Mesenchymal stem cell (in vitro differentiated cells and primary cell): ENCODE data around the gene GDF2.

Source experiments
- DNase-seq: peaks from one replicate; pipeline ENCODE4 v3.0.0-alpha.2; 2013
- H2AFZ ChIP-seq: one replicate; pipeline ENCODE4 v1.6.1; 2013; ENCODE audit warnings: low read depth, mild to moderate bottlenecking, control low read depth, inconsistent platforms, low read length, moderate library complexity
- H2AK5ac ChIP-seq: 2 replicates; pipeline ENCODE4 v1.6.1; 2013; ENCODE audit warnings: low read length, moderate library complexity, mild to moderate bottlenecking, inconsistent platforms; ENCODE audit not compliant: severe bottlenecking
- H2BK120ac ChIP-seq: one replicate; pipeline ENCODE4 v1.6.1; 2013; ENCODE audit warnings: low read depth, mild to moderate bottlenecking, inconsistent platforms, low read length, moderate library complexity
- H2BK12ac ChIP-seq, 2 experiments: one replicate each; pipeline ENCODE4 v1.6.1; 2013; ENCODE audit warnings: inconsistent platforms in 2 of 2, low read length in 2 of 2, mild to moderate bottlenecking in 2 of 2, moderate library complexity in 2 of 2, control low read depth in 1 of 2
- H2BK15ac ChIP-seq: one replicate; pipeline ENCODE4 v1.6.1; 2013; ENCODE audit warnings: mild to moderate bottlenecking, low read depth, inconsistent platforms; ENCODE audit not compliant: poor library complexity, severe bottlenecking
- H2BK5ac ChIP-seq: 2 replicates; pipeline ENCODE4 v1.6.1; 2013; ENCODE audit warnings: low read depth, mild to moderate bottlenecking, low read length, control low read depth, inconsistent platforms; ENCODE audit not compliant: poor library complexity, severe bottlenecking
- H3K14ac ChIP-seq, 2 experiments: one replicate each; pipeline ENCODE4 v1.6.1; 2013; ENCODE audit warnings: inconsistent platforms in 2 of 2, low read length in 2 of 2, control low read depth in 1 of 2, mild to moderate bottlenecking in 1 of 2, moderate library complexity in 1 of 2
- H3K18ac ChIP-seq, 2 experiments: one replicate each; pipeline ENCODE4 v1.6.1; 2013; ENCODE audit warnings: inconsistent platforms in 2 of 2, low read length in 2 of 2, control low read depth in 1 of 2, low read depth in 1 of 2, mild to moderate bottlenecking in 1 of 2
- H3K23ac ChIP-seq, 2 experiments: one replicate each; pipeline ENCODE4 v1.6.1; 2013; ENCODE audit warnings: inconsistent platforms in 2 of 2, low read length in 2 of 2, mild to moderate bottlenecking in 2 of 2, moderate library complexity in 2 of 2, control low read depth in 1 of 2
- H3K27ac ChIP-seq: 2 replicates; pipeline ENCODE4 v1.5.1; 2013; ENCODE audit warnings: mild to moderate bottlenecking, moderate library complexity, low read length, control low read depth, inconsistent platforms; ENCODE audit not compliant: poor library complexity, severe bottlenecking
- H3K27me3 ChIP-seq, 2 experiments: 2 replicates each; pipeline versions ENCODE4 v1.6.1 to v1.7.0; 2013; ENCODE audit warnings: low read length in 2 of 2, mild to moderate bottlenecking in 2 of 2, moderate library complexity in 2 of 2, control low read depth in 1 of 2, inconsistent platforms in 1 of 2; ENCODE audit not compliant: control insufficient read depth in 1 of 2, insufficient read depth in 1 of 2
- H3K36me3 ChIP-seq, 2 experiments: 2 replicates each; pipeline versions ENCODE4 v1.6.1 to v1.7.0; 2013; ENCODE audit warnings: low read length in 2 of 2, control low read depth in 1 of 2, inconsistent platforms in 1 of 2, low read depth in 1 of 2, mild to moderate bottlenecking in 1 of 2; ENCODE audit not compliant: insufficient read depth in 2 of 2, control insufficient read depth in 1 of 2
- H3K4ac ChIP-seq, 2 experiments: one replicate each; pipeline ENCODE4 v1.6.1; 2013; ENCODE audit warnings: inconsistent platforms in 2 of 2, low read length in 2 of 2, mild to moderate bottlenecking in 2 of 2, moderate library complexity in 2 of 2, control low read depth in 1 of 2, low read depth in 1 of 2
- H3K4me1 ChIP-seq: 2 replicates; pipeline ENCODE4 v1.6.1; 2013; ENCODE audit warnings: low read depth, low read length, control low read depth; ENCODE audit not compliant: control insufficient read depth, insufficient read depth
- H3K4me2 ChIP-seq: 2 replicates; pipeline ENCODE4 v1.6.1; 2013; ENCODE audit warnings: low read length, mild to moderate bottlenecking, inconsistent platforms; ENCODE audit not compliant: poor library complexity, severe bottlenecking
- H3K4me3 ChIP-seq, 2 experiments: 2 replicates each; pipeline versions ENCODE4 v1.5.1 to v1.7.0; 2013; ENCODE audit warnings: low read length in 2 of 2, mild to moderate bottlenecking in 2 of 2, control low read depth in 1 of 2, low read depth in 1 of 2; ENCODE audit not compliant: insufficient read depth in 1 of 2
- H3K79me1 ChIP-seq: replicated peaks from 2 replicates; pipeline ENCODE4 v1.6.1; 2013; ENCODE audit warnings: mild to moderate bottlenecking, control low read depth, low read length, inconsistent platforms; ENCODE audit not compliant: poor library complexity, severe bottlenecking
- H3K9ac ChIP-seq: 2 replicates; pipeline ENCODE4 v1.7.0; 2013; ENCODE audit warnings: mild to moderate bottlenecking, low read length, moderate library complexity
- H3K9me3 ChIP-seq: 2 replicates; pipeline ENCODE4 v1.7.0; 2013; ENCODE audit warnings: mild to moderate bottlenecking, low read length; ENCODE audit not compliant: control insufficient read depth
- H4K8ac ChIP-seq: one replicate; pipeline ENCODE4 v1.6.1; 2013; ENCODE audit warnings: inconsistent platforms, mild to moderate bottlenecking, low read length, moderate library complexity
- H4K91ac ChIP-seq: one replicate; pipeline ENCODE4 v1.6.1; 2013; ENCODE audit warnings: mild to moderate bottlenecking, low read length, inconsistent platforms
- WGBS: methylation state at CpG from one replicate; pipeline ENCODE4 v1.1.7; 2013; ENCODE audit warnings: mixed read lengths; 5-methylcytosine and 5-hydroxymethylcytosine counted together

Gene GDF2

DNA sequence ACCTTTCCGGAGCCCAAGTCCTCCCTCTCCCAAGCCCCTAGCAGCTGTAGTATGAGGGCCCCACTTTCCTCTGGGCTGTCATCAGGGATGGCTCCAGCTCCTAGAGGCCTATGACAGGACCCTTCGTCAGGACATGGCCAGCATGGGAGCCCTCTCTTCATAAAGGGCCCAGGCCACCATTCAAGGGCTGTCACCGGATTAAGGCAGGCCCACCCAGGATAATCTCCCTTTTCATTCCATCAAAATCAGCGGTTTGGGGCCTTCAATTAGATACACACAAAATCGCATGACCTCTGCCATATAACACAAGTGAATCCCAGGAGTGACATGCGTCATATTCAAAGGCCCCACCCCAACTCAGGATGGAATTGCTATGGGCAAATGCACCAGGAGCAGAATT is 34.4 kb upstream of the GDF2 start:
- H2BK5ac ChIP-seq, result no peak overlapping the region
- no peak overlapping the region for H4K8ac ChIP-seq
- H3K4me3 ChIP-seq, result no peak overlapping the region
- no peak overlapping the region for H3K27ac ChIP-seq
- no peak overlapping the region for H2BK120ac ChIP-seq
- H2BK12ac ChIP-seq, result no peak overlapping the region
- H2BK15ac ChIP-seq, result no peak overlapping the region
- H3K23ac ChIP-seq, result no peak overlapping the region
- no peaks in the 10 kb centered on the region for H3K36me3 ChIP-seq
- DNase-seq, result no peak
- no peak overlapping the region for H2AK5ac ChIP-seq
- 79% methylated on average over 6 of the region's 6 CpGs for WGBS
- H3K4ac ChIP-seq, result no peak overlapping the region
- no peak overlapping the region for H3K14ac ChIP-seq
- peaks cover 30 to 48% of the 10 kb centered on the region in 2 experiments for H3K27me3 ChIP-seq
- no peak overlapping the region for H3K9ac ChIP-seq
- no peak overlapping the region for H2AFZ ChIP-seq
- no peak overlapping the region for H3K18ac ChIP-seq
- no peak overlapping the region for H3K4me2 ChIP-seq
- H3K4me1 ChIP-seq, result no peaks in the 10 kb centered on the region
- no peak overlapping the region for H4K91ac ChIP-seq
- H3K79me1 ChIP-seq, result no peaks in the 10 kb centered on the region
- H3K9me3 ChIP-seq, result no peaks in the 10 kb centered on the region

DNA sequence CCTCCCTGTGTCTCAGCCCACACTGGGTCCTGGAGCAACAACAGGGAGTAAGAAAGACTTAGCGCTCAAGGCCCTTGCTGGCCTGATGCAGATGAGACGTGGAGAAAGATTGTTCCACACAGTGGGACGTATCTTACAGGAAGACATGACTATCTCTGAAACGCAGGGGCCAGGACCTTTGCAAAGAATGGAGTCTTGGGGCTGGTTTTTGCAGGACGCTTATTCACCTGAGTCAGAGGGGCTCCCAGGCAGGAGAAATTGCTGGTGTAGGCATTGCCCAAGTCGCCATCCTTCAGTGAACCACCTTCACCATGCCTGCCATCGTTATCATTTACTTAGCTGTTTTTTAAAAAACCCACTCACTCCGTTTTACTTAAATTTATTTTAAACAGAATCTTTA is 34.0 kb upstream of the GDF2 start:
- no peak overlapping the region for H2AFZ ChIP-seq
- H3K9ac ChIP-seq, result no peak overlapping the region
- no peak overlapping the region for H3K4me3 ChIP-seq
- H2BK12ac ChIP-seq, result no peak overlapping the region
- no peak for DNase-seq
- WGBS, result 80% methylated on average over 7 of the region's 8 CpGs
- no peak overlapping the region for H2BK15ac ChIP-seq
- no peaks in the 10 kb centered on the region for H3K36me3 ChIP-seq
- no peak overlapping the region for H4K8ac ChIP-seq
- no peak overlapping the region for H3K14ac ChIP-seq
- H3K9me3 ChIP-seq, result no peaks in the 10 kb centered on the region
- H3K4ac ChIP-seq, result no peak overlapping the region
- no peaks in the 10 kb centered on the region for H3K79me1 ChIP-seq
- no peak overlapping the region for H3K27ac ChIP-seq
- H3K4me1 ChIP-seq, result no peaks in the 10 kb centered on the region
- H3K18ac ChIP-seq, result no peak overlapping the region
- no peak overlapping the region for H4K91ac ChIP-seq
- H3K4me2 ChIP-seq, result no peak overlapping the region
- H2BK5ac ChIP-seq, result no peak overlapping the region
- H3K27me3 ChIP-seq, result peaks cover 34 to 44% of the 10 kb centered on the region in 2 experiments
- H2BK120ac ChIP-seq, result no peak overlapping the region
- H3K23ac ChIP-seq, result no peak overlapping the region
- H2AK5ac ChIP-seq, result no peak overlapping the region

DNA sequence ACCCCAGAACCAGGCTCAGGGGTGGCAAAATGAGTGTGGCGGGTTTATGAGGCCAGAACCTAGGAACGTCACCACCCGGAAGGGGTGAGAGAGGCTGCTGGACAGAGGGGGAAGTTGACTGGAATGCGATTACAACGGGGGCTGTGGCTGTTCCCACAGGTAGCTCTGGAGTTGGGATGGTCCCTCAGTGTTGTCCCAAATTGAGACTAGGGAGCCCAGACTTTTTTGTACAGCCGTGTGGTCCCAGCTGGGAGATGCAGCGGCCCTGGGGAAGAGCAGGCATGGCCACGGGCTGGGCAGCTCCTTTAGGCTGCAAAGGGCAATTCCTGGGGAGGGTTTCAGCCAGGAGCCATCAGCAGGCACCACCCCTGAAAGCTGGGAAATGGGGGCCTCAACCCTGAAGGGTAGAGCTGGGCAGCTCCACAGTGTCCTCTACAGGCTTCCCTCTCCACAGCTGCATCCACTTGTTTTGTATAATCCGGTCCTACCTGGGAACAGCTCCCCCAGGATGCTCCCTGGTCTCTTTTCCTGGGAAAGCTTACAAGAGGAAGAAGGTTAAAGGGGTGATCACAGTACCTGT is 33.2 kb upstream of the GDF2 start:
- no peak for DNase-seq
- Histone ChIP-seq H3K4me2 (no peak overlapping the region), H3K9ac (no peak overlapping the region), H2BK12ac (no peak overlapping the region), H4K91ac (no peak overlapping the region), H3K23ac (no peak overlapping the region), H2BK5ac (no peak overlapping the region), H2BK15ac (no peak overlapping the region), H2AK5ac (no peak overlapping the region), H2BK120ac (no peak overlapping the region), H3K9me3 (no peaks in the 10 kb centered on the region), H3K4ac (no peak overlapping the region), H3K27me3 (peaks cover 40 to 42% of the 10 kb centered on the region in 2 experiments), H3K27ac (no peak overlapping the region), H3K4me3 (no peak overlapping the region), H2AFZ (no peak overlapping the region), H3K14ac (no peak overlapping the region), H3K4me1 (no peaks in the 10 kb centered on the region), H3K79me1 (no peaks in the 10 kb centered on the region), H4K8ac (no peak overlapping the region), H3K18ac (no peak overlapping the region), H3K36me3 (no peaks in the 10 kb centered on the region)
- WGBS, result 64% methylated on average over 9 of the region's 9 CpGs

DNA sequence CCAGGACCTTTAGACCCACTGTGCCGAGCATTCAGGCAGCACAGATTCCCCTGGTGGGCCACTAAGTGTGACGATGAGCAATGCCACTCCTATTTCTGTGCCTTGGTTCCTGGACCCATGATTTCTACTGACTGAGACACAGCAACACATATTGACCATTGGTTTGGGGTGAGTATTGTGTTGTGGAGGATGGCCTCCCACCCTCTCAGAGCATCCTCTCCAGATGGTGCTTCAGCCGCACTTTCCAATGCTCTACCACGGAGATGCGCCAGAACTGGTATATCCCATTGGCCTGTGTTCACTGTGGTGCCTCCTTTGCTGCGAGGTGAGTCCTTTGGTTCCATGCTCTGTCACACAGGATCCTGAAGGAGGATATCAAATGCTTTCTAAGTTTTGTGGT is 32.3 kb upstream of the GDF2 start:
- Histone ChIP-seq H3K27me3 (peaks cover 44 to 47% of the 10 kb centered on the region in 2 experiments), H2BK15ac (no peak overlapping the region), H3K4me1 (no peaks in the 10 kb centered on the region), H3K4me3 (no peak overlapping the region), H3K4ac (no peak overlapping the region), H3K36me3 (no peaks in the 10 kb centered on the region), H3K23ac (no peak overlapping the region), H3K9ac (no peak overlapping the region), H4K91ac (no peak overlapping the region), H2AK5ac (no peak overlapping the region), H2AFZ (no peak overlapping the region), H4K8ac (no peak overlapping the region), H3K18ac (no peak overlapping the region), H3K14ac (no peak overlapping the region), H2BK5ac (no peak overlapping the region), H3K9me3 (no peaks in the 10 kb centered on the region), H2BK120ac (no peak overlapping the region), H3K79me1 (no peaks in the 10 kb centered on the region), H3K4me2 (no peak overlapping the region), H2BK12ac (no peak overlapping the region), H3K27ac (no peak overlapping the region)
- WGBS, result 75% methylated on average over 5 of the region's 6 CpGs
- DNase-seq, result no peak
